KMS-11 (cell line): Measurements from ENCODE around the gene FBXL17.

ENCODE experiments used
- H2AFZ ChIP-seq: fragments of 200-600 bp; sonication (generic); 2 replicates; pipeline ENCODE4 v1.6.1; 2016; ENCODE audit warnings: antibody characterized with exemption, mixed run types, low read depth
- H3K27ac ChIP-seq: fragments of 200-600 bp; sonication (generic); 2 replicates; pipeline ENCODE4 v1.6.1; 2016; ENCODE audit warnings: mild to moderate bottlenecking, mixed run types
- H3K27me3 ChIP-seq: fragments of 200-600 bp; sonication (generic); 2 replicates; pipeline ENCODE4 v1.6.1; 2017; ENCODE audit warnings: mild to moderate bottlenecking, low read depth, mixed run types, moderate library complexity; ENCODE audit not compliant: insufficient read depth
- H3K36me3 ChIP-seq: fragments of 200-600 bp; sonication (generic); 2 replicates; pipeline ENCODE4 v1.6.1; 2017; ENCODE audit warnings: mild to moderate bottlenecking, mixed run types; ENCODE audit not compliant: insufficient read depth
- H3K4me1 ChIP-seq: fragments of 200-600 bp; sonication (generic); 2 replicates; pipeline ENCODE4 v1.6.1; 2016; ENCODE audit warnings: mild to moderate bottlenecking, low read depth, mixed run types; ENCODE audit not compliant: poor library complexity, severe bottlenecking
- H3K4me2 ChIP-seq: fragments of 200-600 bp; sonication (generic); 2 replicates; pipeline ENCODE4 v1.7.0; 2016; ENCODE audit warnings: mild to moderate bottlenecking, mixed run types
- H3K4me3 ChIP-seq: fragments of 200-600 bp; sonication (generic); IDR thresholded peaks from 2 replicates; pipeline ENCODE4 v1.6.1; 2017; ENCODE audit warnings: low read depth, low read length, mixed read lengths; ENCODE audit not compliant: insufficient read depth
- H3K79me2 ChIP-seq: fragments of 200-600 bp; sonication (generic); 2 replicates; pipeline ENCODE4 v1.6.1; 2016; ENCODE audit warnings: low read depth, mixed run types; ENCODE audit not compliant: insufficient read depth
- H3K9ac ChIP-seq: fragments of 200-600 bp; sonication (generic); 2 replicates; pipeline ENCODE4 v1.6.1; 2016; ENCODE audit warnings: mild to moderate bottlenecking, mixed run types
- H4K20me1 ChIP-seq: fragments of 200-600 bp; sonication (generic); 2 replicates; pipeline ENCODE4 v1.6.1; 2016; ENCODE audit warnings: mild to moderate bottlenecking, mixed run types; ENCODE audit not compliant: insufficient read depth
- CTCF ChIP-seq: fragments of 200-600 bp; sonication (generic); conservative IDR thresholded peaks from 2 replicates; pipeline ENCODE4 v1.6.1; 2017; ENCODE audit warnings: low read depth, mild to moderate bottlenecking, antibody characterized with exemption, low read length, moderate library complexity, mixed read lengths

FBXL17 gene

DNA sequence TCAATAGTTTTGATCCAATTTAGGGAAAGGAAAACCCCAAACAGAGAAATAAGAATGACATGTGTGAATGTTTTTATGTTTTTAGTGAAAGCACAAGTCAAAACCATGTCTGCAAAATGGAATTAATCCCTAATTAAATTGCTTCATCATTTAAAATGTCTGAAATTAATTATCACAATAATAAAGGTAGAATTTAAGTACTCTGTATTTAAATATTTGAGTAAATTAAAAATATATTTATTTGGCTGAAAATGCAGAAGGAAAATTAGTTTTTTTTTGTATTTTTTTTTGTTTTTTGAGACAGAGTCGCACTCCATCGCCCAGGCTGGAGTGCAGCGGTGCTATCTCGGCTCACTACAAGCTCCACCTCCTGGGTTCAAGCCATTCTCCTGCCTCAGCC, 380.7 kb downstream of the FBXL17 start:
- Histone ChIP-seq H3K4me1 (peaks cover 13% of the 10 kb centered on the region), H3K36me3 (no peaks in the 10 kb centered on the region), H3K27me3 (no peaks in the 10 kb centered on the region), H3K79me2 (no peaks in the 10 kb centered on the region), H3K4me2 (no peak overlapping the region), H4K20me1 (no peaks in the 10 kb centered on the region), H3K4me3 (no peak overlapping the region), H2AFZ (no peak overlapping the region), H3K9ac (no peak overlapping the region), H3K27ac (no peak overlapping the region)
- TF ChIP-seq CTCF, result no peak

- H3K4me3 ChIP-seq, result no peak overlapping the region
- no peaks in the 10 kb centered on the region for H3K4me1 ChIP-seq
- no peak overlapping the region for H2AFZ ChIP-seq
- H3K79me2 ChIP-seq, result no peaks in the 10 kb centered on the region
- no peak overlapping the region for H3K4me2 ChIP-seq
- no peaks in the 10 kb centered on the region for H4K20me1 ChIP-seq
- H3K9ac ChIP-seq, result no peak overlapping the region
- H3K27me3 ChIP-seq, result no peaks in the 10 kb centered on the region
- H3K27ac ChIP-seq, result no peak overlapping the region
- no peak for TF ChIP-seq CTCF
- H3K36me3 ChIP-seq, result no peaks in the 10 kb centered on the region
Observed at GRCh38 chr5:107997338-107997980, 384.4 kb downstream of the FBXL17 start.

DNA sequence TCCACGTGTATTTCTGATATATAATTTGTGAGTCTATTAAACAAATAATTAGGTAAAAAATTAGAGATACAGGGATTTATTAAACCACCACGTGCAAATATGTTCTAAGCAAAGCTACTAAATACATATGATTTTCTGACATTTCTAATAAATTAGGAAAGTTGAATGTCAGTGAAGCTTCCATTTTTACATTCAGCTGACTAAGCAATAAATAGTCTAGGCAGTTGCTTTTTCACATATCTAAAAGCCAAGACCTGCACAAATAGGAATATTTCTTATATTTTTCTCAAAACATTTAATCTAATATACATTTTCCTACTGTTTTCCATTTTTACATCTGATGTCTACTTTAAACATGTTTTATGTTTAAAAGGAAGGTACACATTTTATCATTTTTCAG, 388.6 kb downstream of the FBXL17 start:
- TF ChIP-seq CTCF, result no peak
- Histone ChIP-seq H3K36me3 (no peaks in the 10 kb centered on the region), H3K27me3 (no peaks in the 10 kb centered on the region)

GRCh38 chr5:107990881-107991810, 390.8 kb downstream of the FBXL17 start:
- no peaks in the 10 kb centered on the region for H3K27me3 ChIP-seq
- no peak overlapping the region for H3K4me3 ChIP-seq
- H4K20me1 ChIP-seq, result no peaks in the 10 kb centered on the region
- no peak overlapping the region for H3K9ac ChIP-seq
- no peak overlapping the region for H2AFZ ChIP-seq
- no peak overlapping the region for H3K4me2 ChIP-seq
- H3K4me1 ChIP-seq, result no peaks in the 10 kb centered on the region
- H3K27ac ChIP-seq, result no peak overlapping the region
- no peaks in the 10 kb centered on the region for H3K79me2 ChIP-seq
- H3K36me3 ChIP-seq, result no peaks in the 10 kb centered on the region
- TF ChIP-seq CTCF, result no peak

More for the DNA sequence above, 388.6 kb downstream of the FBXL17 start:
- H3K79me2 ChIP-seq, result no peaks in the 10 kb centered on the region
- H3K9ac ChIP-seq, result no peak overlapping the region
- no peak overlapping the region for H2AFZ ChIP-seq
- H3K4me1 ChIP-seq, result no peaks in the 10 kb centered on the region
- H3K4me3 ChIP-seq, result no peak overlapping the region
- H4K20me1 ChIP-seq, result no peaks in the 10 kb centered on the region
- H3K27ac ChIP-seq, result no peak overlapping the region
- H3K4me2 ChIP-seq, result no peak overlapping the region
